ENCODE measurements around the gene CDKAL1. TPM values are rescaled to one million over a fixed set of nuclear protein-coding genes. Genes with fewer than 3 reads are reported as not detected.

CDKAL1 gene
- total and polyA plus RNA-seq, 2 of the 8 experiments (the other 6 are each of a cell fraction or from before 2014, with no cell fraction given): 8.4 to 24.6 TPM

- H4K8ac ChIP-seq (ENCODE audit: extremely low read depth, insufficient read depth, low read length): no peak overlapping the region
- H3K79me1 ChIP-seq (ENCODE audit: low read depth, low read length): no peaks in the 10 kb centered on the region
- H3K9ac ChIP-seq (replicated peaks in 1 of 4; ENCODE audit: extremely low read depth in 1 of 4, low read depth in 3 of 4, low read length in 3 of 4): no peak overlapping the region
- ChIA-PET CTCF (ENCODE audit: partially characterized antibody) (interaction anchor here (1.0 to 1.2 kb wide), 2 partner anchors 20 to 130 kb away, joined by 3 to 4 read pairs; no protein-coding TSS in a partner anchor), POLR2A (ENCODE audit: partially characterized antibody) (no interaction called here)
- no peaks in the 10 kb centered on the region for H3K23me2 ChIP-seq (ENCODE audit: low read depth, low read length)
- H4K5ac ChIP-seq (ENCODE audit: insufficient read length, low read depth, low read length): no peak overlapping the region
- H4K91ac ChIP-seq (replicated peaks; ENCODE audit: insufficient read length, low read length): no peak overlapping the region
- peaks cover 0 to 11% (median 6%) of the 10 kb centered on the region in 4 experiments; a peak in 4 of 7 replicates for H3K4me1 ChIP-seq (replicated peaks in 1 of 4; ENCODE audit: control insufficient read depth in 3 of 4, insufficient read depth in 4 of 4, low read length in 3 of 4)
- H2BK120ac ChIP-seq (replicated peaks; ENCODE audit: low read depth, low read length): no peak overlapping the region
- no peak overlapping the region for H3K14ac ChIP-seq (ENCODE audit: insufficient read length)
- H2BK12ac ChIP-seq (ENCODE audit: low read depth, low read length): no peak overlapping the region
- no peaks in the 10 kb centered on the region for H3K36me3 ChIP-seq (ENCODE audit: control insufficient read depth in 2 of 4, insufficient read depth in 4 of 4, low read length in 3 of 4)
- no peak overlapping the region for H2AK5ac ChIP-seq (ENCODE audit: low read depth, low read length)
- no peak overlapping the region for H2AFZ ChIP-seq (ENCODE audit: low read length)
- no peak overlapping the region for H3K23ac ChIP-seq (ENCODE audit: insufficient read length)
- FAIRE-seq: no peak
- no peak overlapping the region for H3K56ac ChIP-seq (replicated peaks; ENCODE audit: insufficient read length, low read depth, low read length)
- H3K18ac ChIP-seq (ENCODE audit: extremely low read depth, low read length): no peak overlapping the region
- no peaks in the 10 kb centered on the region for H3K79me2 ChIP-seq (ENCODE audit: control insufficient read depth in 1 of 2, insufficient read depth in 2 of 2, low read length in 2 of 2)
- no peak overlapping the region for H2BK5ac ChIP-seq (ENCODE audit: low read depth, low read length)
- H3K27ac ChIP-seq (ENCODE audit: low read depth, low read length): no peak overlapping the region
- WGBS, 2 experiments (ENCODE audit: extremely low coverage in 1 of 2, insufficient coverage in 1 of 2, insufficient read length in 1 of 2, insufficient replicate concordance in 2 of 2, low coverage in 1 of 2, low lambda C conversion rate in 2 of 2, missing lambda C conversion rate in 1 of 2): 98% methylated on average over 2 of the region's 2 CpGs; no CpG with 5 or more reads in 1 of the 2 experiments
- no peaks in the 10 kb centered on the region for H3K9me3 ChIP-seq (ENCODE audit: insufficient read depth in 2 of 2, low read depth in 1 of 2, low read length in 1 of 2)
- H2BK20ac ChIP-seq (ENCODE audit: low read length): no peak overlapping the region
- no peak overlapping the region for H3K4ac ChIP-seq (replicated peaks; ENCODE audit: insufficient read length, low read depth, low read length)
- DNase-seq (ENCODE audit: low read depth in 1 of 2, low spot score in 2 of 2): no peak
- no peaks in the 10 kb centered on the region for H3K27me3 ChIP-seq (replicated peaks in 1 of 4; ENCODE audit: control insufficient read depth in 3 of 4, extremely low read depth in 1 of 4, insufficient read depth in 3 of 4, low read length in 3 of 4)
- TF ChIP-seq FOSL1 (IDR thresholded peaks at IDR 0.05; ENCODE audit: insufficient read depth, low read depth, low read length) (no peak), RBBP5 (IDR thresholded peaks at IDR 0.05; ENCODE audit: borderline replicate concordance, low read depth, low read length) (no peak)
- no peak overlapping the region for H3K4me3 ChIP-seq (ENCODE audit: extremely low read depth in 1 of 4, insufficient read depth in 2 of 4, low read depth in 3 of 4, low read length in 4 of 4)
- H2BK15ac ChIP-seq (ENCODE audit: low read length): no peak overlapping the region
- no peaks in the 10 kb centered on the region for H4K20me1 ChIP-seq (replicated peaks in 1 of 2; ENCODE audit: control insufficient read depth in 1 of 2, insufficient read depth in 2 of 2, low read length in 2 of 2)
- no peak overlapping the region for H3K4me2 ChIP-seq (ENCODE audit: insufficient read depth in 1 of 2, low read depth in 2 of 2, low read length in 2 of 2)
Measured at GRCh38 chr6:21137700-21138335, 603.6 kb downstream of the CDKAL1 start.

Measured in H1 (cell line).